ENCODE measurements around the gene CAPNS1.
"Not testable (repeated sequence)": the region's sequence is repeated elsewhere in the genome, so short reads cannot be mapped to it uniquely, and the experiment has no call there.

The CAPNS1 gene

GRCh38 chr19:36149673-36150406, 10.0 kb downstream of the CAPNS1 start:
- no peak for DNase-seq (ENCODE audit: low read depth in 1 of 2, low spot score in 1 of 2)

GRCh38 chr19:36150586-36150985, 10.7 kb downstream of the CAPNS1 start:
- DNase-seq (ENCODE audit: low read depth in 1 of 2, low spot score in 1 of 2): no peak

GRCh38 chr19:36151144-36152018, 11.5 kb downstream of the CAPNS1 start:
- no peak for DNase-seq (ENCODE audit: low read depth in 1 of 2, low spot score in 1 of 2)

GRCh38 chr19:36152019-36152351, 12.1 kb downstream of the CAPNS1 start:
- DNase-seq (ENCODE audit: low read depth in 1 of 2, low spot score in 1 of 2): no peak

- DNase-seq (ENCODE audit: low read depth in 1 of 2, low spot score in 1 of 2): no peak
Observed at GRCh38 chr19:36152352-36153091, 12.7 kb downstream of the CAPNS1 start, which contains the start of gene COX7A1. COX7A1 (minus strand) TSS chr19:36152447; CDS start chr19:36152407, 40 bp downstream.

- no peak for DNase-seq (ENCODE audit: low read depth in 1 of 2, low spot score in 1 of 2)
Observed at GRCh38 chr19:36153126-36153525, 13.3 kb downstream of the CAPNS1 start.

GRCh38 chr19:36160821-36161596, 21.1 kb downstream of the CAPNS1 start:
- DNase-seq (ENCODE audit: low read depth in 1 of 2, low spot score in 1 of 2): no peak

- no peak for DNase-seq (ENCODE audit: low read depth in 1 of 2, low spot score in 1 of 2)
Observed at GRCh38 chr19:36163813-36164212, 23.9 kb downstream of the CAPNS1 start.

GRCh38 chr19:36169084-36169760, 29.4 kb downstream of the CAPNS1 start:
- DNase-seq (ENCODE audit: low read depth in 1 of 2, low spot score in 1 of 2): no peak

GRCh38 chr19:36172852-36173251, 33.0 kb downstream of the CAPNS1 start:
- DNase-seq (ENCODE audit: low read depth in 1 of 2, low spot score in 1 of 2): no peak

GRCh38 chr19:36173846-36174245, 34.0 kb downstream of the CAPNS1 start:
- not testable (repeated sequence) for DNase-seq (ENCODE audit: low read depth in 1 of 2, low spot score in 1 of 2)

- not testable (repeated sequence) for DNase-seq (ENCODE audit: low read depth in 1 of 2, low spot score in 1 of 2)
Observed at GRCh38 chr19:36179077-36179476, 39.2 kb downstream of the CAPNS1 start.

GRCh38 chr19:36182612-36183244, 42.9 kb downstream of the CAPNS1 start:
- DNase-seq (ENCODE audit: low read depth in 1 of 2, low spot score in 1 of 2): no peak

GRCh38 chr19:36183245-36183628, 43.4 kb downstream of the CAPNS1 start:
- no peak for DNase-seq (ENCODE audit: low read depth in 1 of 2, low spot score in 1 of 2)

GRCh38 chr19:36186722-36187121, 46.9 kb downstream of the CAPNS1 start:
- DNase-seq (ENCODE audit: low read depth in 1 of 2, low spot score in 1 of 2): not testable (repeated sequence)

- DNase-seq (ENCODE audit: low read depth in 1 of 2, low spot score in 1 of 2): no peak
Observed at GRCh38 chr19:36196249-36196648, 56.4 kb downstream of the CAPNS1 start.

- no peak for DNase-seq (ENCODE audit: low read depth in 1 of 2, low spot score in 1 of 2)
Observed at GRCh38 chr19:36198119-36198518, 58.3 kb downstream of the CAPNS1 start.
